Effector memory CD8-positive, alpha-beta T cell (primary cell): Measurements from ENCODE around the gene LGALS12.
"Not testable (repeated sequence)": the region's sequence is repeated elsewhere in the genome, so short reads cannot be mapped to it uniquely, and the experiment has no call there.

ENCODE experiments used
- ATAC-seq: fragments of 150-1000 bp; cut with Tn5 transposase; replicated peaks from 2 replicates; pipeline ENCODE4 v1.10.0; 2021; ENCODE audit warnings: mild to moderate bottlenecking, moderate library complexity
- DNase-seq, 3 experiments: peaks; one replicate each; pipeline ENCODE4 v3.0.0; 2021
- H3K27ac Mint-ChIP-seq, 2 donors: one replicate each; pipeline ENCODE4 v1.8.0; 2022; ENCODE audit warnings: mild to moderate bottlenecking in 2 of 2, mixed read lengths in 2 of 2, moderate library complexity in 2 of 2
- H3K27me3 Mint-ChIP-seq, 2 donors: one replicate each; pipeline ENCODE4 v1.8.0; 2022; ENCODE audit warnings: mixed read lengths in 2 of 2
- H3K36me3 Mint-ChIP-seq: one replicate; pipeline ENCODE4 v1.8.0; 2022; ENCODE audit warnings: mild to moderate bottlenecking, moderate library complexity, mixed read lengths; ENCODE audit not compliant: insufficient read depth
- H3K4me1 Mint-ChIP-seq, 2 donors: one replicate each; pipeline ENCODE4 v1.8.0; 2022; ENCODE audit warnings: low read depth in 2 of 2, mixed read lengths in 2 of 2
- H3K4me3 Mint-ChIP-seq, 2 donors: one replicate each; pipeline ENCODE4 v1.8.0; 2022; ENCODE audit warnings: mild to moderate bottlenecking in 2 of 2, mixed read lengths in 2 of 2, moderate library complexity in 2 of 2
- H3K9me3 Mint-ChIP-seq, 2 donors: one replicate each; pipeline ENCODE4 v1.8.0; 2022; ENCODE audit warnings: mixed read lengths in 2 of 2

The LGALS12 gene

DNA sequence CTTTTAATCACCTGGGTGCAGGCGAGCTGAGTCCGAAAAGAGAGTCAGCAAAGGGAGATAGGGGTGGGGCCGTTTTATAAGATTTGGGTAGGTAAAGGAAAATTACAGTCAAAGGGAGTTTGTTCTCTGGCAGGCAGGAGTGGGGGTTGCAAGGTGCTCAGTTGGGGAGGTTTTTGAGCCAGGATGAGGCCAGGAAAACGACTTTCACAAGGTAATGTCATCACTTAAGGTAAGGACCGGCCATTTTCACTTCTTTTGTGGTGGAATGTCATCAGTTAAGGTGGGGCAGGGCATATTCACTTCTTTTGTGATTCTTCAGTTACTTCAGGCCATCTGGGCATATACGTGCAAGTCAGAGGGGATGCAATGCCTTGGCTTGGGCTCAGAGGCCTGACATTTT is 23.5 kb downstream of the LGALS12 start:
- not testable (repeated sequence) for DNase-seq, H3K27me3 Mint-ChIP-seq, H3K9me3 Mint-ChIP-seq, ATAC-seq, H3K36me3 Mint-ChIP-seq
- peak overlapping the region; percentile 76 to 81 for H3K27ac Mint-ChIP-seq
- peak overlapping the region in 1 of 2 donors; percentile 44 for H3K4me3 Mint-ChIP-seq
- H3K4me1 Mint-ChIP-seq: peaks cover 42 to 44% of the 10 kb centered on the region in 2 donors

DNA sequence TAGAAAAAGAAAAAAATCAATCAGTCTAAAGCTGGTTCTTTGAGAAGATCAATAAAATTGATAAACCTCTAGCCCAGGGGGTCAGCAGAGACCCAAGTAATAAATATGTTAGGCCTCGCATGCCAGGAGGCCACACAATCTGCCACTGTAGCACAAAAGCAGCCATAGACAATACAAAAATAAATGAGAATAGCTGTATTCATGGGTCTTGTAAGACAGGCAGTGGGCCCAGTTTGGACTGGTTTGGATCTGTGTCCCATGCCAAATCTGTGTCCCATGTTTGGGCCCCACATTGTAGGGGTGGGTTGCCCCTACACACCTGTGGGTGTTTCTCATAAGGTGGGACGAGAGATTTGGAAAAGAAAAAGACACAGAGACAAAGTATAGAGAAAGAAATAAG is 24.1 kb downstream of the LGALS12 start:
- Mint-ChIP-seq H3K36me3 (no peaks in the 10 kb centered on the region), H3K9me3 (no peaks in the 10 kb centered on the region), H3K27ac (peak overlapping the region; percentile 52 to 76), H3K27me3 (no peaks in the 10 kb centered on the region), H3K4me1 (peaks cover 46 to 47% of the 10 kb centered on the region in 2 donors), H3K4me3 (peak overlapping the region; percentile 22 to 44)
- ATAC-seq (no peak), DNase-seq (no peak)

DNA sequence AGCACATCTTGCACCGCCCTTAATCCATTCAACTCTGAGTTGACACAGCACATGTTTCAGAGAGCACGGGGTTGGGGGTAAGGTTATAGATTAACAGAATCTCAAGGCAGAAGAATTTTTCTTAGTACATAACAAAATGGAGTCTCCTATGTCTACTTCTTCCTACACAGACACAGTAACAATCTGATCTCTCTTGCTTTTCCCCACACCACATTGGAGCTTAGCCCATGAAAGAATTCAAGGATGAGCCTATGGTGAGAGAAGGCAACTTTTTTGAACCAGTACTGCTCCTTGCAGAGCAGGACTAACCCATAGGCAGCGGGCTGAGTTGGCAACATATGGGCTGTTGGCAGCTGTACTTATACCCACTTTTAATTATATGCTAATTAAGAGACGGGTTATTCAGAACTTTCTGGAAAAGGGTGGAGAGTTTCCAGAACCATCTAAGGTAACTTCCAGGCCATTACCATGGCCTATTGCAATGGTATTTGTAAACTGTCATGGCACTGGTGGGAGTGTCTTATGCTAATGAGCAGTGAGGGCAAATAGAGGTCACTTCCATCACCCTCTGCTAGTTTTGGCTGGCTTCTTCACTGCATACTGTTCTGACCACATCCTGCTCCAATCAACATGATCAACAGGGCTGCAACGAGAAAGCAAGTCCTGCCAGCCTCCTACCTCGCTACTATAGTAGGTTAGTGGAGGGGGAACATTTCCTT is 25.3 kb downstream of the LGALS12 start:
- H3K27ac Mint-ChIP-seq: peak overlapping the region; percentile 98 to 99
- peak; percentile 90 for ATAC-seq
- DNase-seq: peak; percentile 70 to 71 (median 70)

DNA sequence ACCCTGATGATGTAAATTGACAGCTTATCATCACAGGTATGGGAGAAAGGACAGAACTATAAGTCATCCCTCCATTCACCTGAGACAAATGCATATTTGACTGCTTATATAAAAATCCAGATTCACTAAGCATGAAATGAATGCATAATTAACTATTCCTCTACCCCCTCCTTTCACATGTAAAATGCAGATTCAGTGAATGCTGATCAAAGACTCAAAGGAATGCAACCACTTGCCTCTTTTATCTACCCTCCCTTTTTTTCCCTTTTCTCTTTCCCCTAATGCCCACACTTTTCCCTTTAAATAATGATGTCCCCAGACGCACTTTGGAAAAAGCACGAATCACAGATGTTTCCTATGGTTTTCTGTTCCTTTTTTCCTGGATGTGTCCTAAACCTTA is 26.2 kb downstream of the LGALS12 start:
- DNase-seq: no peak
- peaks cover 20% of the 10 kb centered on the region for H3K36me3 Mint-ChIP-seq
- H3K9me3 Mint-ChIP-seq: no peaks in the 10 kb centered on the region
- H3K27ac Mint-ChIP-seq: peak overlapping the region; percentile 98 to 99
- H3K4me3 Mint-ChIP-seq: peak overlapping the region; percentile 51 to 66
- ATAC-seq: no peak
- H3K4me1 Mint-ChIP-seq: peaks cover 58 to 64% of the 10 kb centered on the region in 2 donors
- no peaks in the 10 kb centered on the region for H3K27me3 Mint-ChIP-seq

More for the DNA sequence above, 25.3 kb downstream of the LGALS12 start:
- Mint-ChIP-seq H3K4me3 (peak overlapping the region; percentile 51 to 66), H3K4me1 (peaks cover 57 to 59% of the 10 kb centered on the region in 2 donors), H3K36me3 (peaks cover 11% of the 10 kb centered on the region)
- H3K9me3 Mint-ChIP-seq, H3K27me3 Mint-ChIP-seq: not testable (repeated sequence)

DNA sequence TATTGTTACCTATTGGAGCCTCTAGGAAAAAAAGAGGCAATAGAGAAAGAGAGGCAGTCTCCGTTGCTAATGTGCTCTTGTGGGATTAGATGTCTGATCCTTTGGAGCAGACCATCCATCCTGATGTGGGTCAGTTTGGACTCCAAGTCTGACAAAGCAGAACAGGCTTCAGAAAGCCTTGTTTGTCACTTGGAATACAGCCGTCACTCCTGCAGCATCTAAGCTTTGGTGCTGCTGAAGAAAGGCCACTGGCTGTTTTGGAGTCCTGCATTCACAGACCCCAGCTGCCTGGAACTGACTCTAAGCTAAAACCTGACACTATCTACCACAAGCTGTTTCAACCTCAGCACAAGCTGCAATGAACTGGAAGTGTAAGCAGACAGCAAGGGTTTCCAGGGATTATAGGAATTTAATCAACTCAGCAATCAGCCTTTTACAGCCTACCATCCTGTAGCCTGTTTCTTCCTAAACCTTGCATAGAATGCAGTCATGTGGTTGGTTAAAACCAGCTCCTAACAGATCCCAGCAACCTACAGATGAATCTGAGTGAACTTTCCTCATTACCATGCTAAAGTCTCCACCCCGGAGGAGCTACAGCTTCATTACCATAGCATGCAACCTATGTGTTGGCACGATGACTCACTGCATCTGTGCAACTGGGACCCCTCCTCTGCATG is 27.1 kb downstream of the LGALS12 start:
- H3K27me3 Mint-ChIP-seq: no peaks in the 10 kb centered on the region
- peaks cover 66 to 68% of the 10 kb centered on the region in 2 donors for H3K4me1 Mint-ChIP-seq
- peak overlapping the region; percentile 71 to 95 for H3K4me3 Mint-ChIP-seq
- DNase-seq (no peak), ATAC-seq (no peak)
- H3K9me3 Mint-ChIP-seq: no peaks in the 10 kb centered on the region
- H3K36me3 Mint-ChIP-seq: peaks cover 28% of the 10 kb centered on the region
- peak overlapping the region; percentile 98 to 99 for H3K27ac Mint-ChIP-seq

DNA sequence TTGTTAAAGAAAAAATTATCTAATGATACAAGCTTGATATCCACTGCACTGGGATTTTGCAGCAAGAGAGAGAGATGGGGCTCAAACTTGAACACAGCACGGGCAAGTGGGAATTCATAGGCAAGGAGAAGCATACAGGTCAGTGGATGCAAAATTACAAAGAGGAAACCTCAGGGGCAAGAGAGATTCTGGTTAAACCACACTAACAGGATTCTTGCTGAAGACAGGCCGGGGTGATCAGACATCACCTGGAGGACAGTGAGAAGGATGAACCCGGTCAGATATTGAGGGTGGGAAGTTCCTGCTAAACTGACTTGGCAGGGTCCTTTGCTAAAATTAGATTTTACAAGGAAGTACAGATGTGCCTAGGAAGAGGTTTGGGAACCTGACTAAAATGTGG is 28.2 kb downstream of the LGALS12 start:
- H3K36me3 Mint-ChIP-seq: peaks cover 39% of the 10 kb centered on the region
- peak overlapping the region; percentile 98 to 99 for H3K27ac Mint-ChIP-seq
- peak overlapping the region; percentile 71 to 95 for H3K4me3 Mint-ChIP-seq
- no peaks in the 10 kb centered on the region for H3K27me3 Mint-ChIP-seq
- no peaks in the 10 kb centered on the region for H3K9me3 Mint-ChIP-seq
- peaks cover 74 to 76% of the 10 kb centered on the region in 2 donors for H3K4me1 Mint-ChIP-seq
- ATAC-seq: no peak
- DNase-seq: no peak

DNA sequence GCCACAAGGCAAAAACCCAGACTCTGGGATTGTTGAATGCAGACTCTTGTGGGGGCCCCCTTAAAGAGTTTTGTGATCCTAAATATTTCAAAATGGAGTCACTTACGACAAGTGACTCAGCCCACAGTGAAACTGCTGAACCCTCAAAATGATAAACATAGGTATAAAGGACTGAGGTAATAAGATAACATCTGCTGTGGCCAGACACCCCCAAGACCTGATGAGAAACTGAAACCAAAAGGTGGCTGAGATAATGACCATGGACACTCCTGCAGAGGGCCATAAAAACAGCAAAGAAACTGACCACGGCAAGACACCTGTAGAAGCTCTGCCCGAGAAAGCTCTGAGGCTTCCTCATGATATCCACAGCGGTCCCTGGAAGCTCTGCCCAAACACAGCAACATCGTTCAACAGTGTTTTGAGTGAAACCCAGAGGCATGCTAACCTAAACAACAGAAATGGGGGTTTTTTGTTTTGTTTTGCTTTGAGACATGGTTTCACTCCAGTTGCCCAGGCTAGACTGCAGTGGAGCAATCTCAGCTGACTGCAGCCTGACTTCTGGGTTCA is 29.1 kb downstream of the LGALS12 start:
- no peaks in the 10 kb centered on the region for H3K27me3 Mint-ChIP-seq
- DNase-seq (peak; percentile 33 to 48 (median 38)), ATAC-seq (peak; percentile 47)
- H3K4me1 Mint-ChIP-seq: peaks cover 76 to 77% of the 10 kb centered on the region in 2 donors
- H3K9me3 Mint-ChIP-seq: no peaks in the 10 kb centered on the region
- peak overlapping the region; percentile 94 to 95 for H3K4me3 Mint-ChIP-seq
- peaks cover 48% of the 10 kb centered on the region for H3K36me3 Mint-ChIP-seq
- peak overlapping the region; percentile 98 to 99 for H3K27ac Mint-ChIP-seq

DNA sequence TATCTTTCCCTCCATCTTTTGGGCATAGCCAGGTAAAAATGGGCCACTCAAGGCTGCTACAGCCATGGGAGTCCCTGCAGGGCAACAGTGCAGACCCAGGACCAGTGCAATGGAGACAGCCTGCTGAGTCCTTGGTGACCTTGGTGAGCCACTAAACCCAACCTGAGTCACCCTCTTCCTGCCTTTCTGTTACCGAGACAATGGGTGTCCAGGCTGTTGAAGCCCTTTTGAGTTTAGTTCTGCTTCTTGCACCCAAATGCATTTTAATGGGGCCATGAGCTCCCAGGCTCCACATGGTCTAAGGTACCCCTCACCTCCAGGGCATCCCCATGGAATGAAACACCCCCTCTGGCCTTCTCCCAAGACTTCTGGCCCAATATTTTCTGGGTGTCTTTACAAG is 29.9 kb downstream of the LGALS12 start:
- H3K27me3 Mint-ChIP-seq: no peaks in the 10 kb centered on the region
- DNase-seq (peak in 2 of 3 experiments; percentile 33 to 37), ATAC-seq (peak; percentile 31)
- H3K4me1 Mint-ChIP-seq: peaks cover 79 to 81% of the 10 kb centered on the region in 2 donors
- H3K36me3 Mint-ChIP-seq: peaks cover 55% of the 10 kb centered on the region
- peak overlapping the region; percentile 98 to 99 for H3K27ac Mint-ChIP-seq
- H3K9me3 Mint-ChIP-seq: no peaks in the 10 kb centered on the region
- H3K4me3 Mint-ChIP-seq: peak overlapping the region; percentile 94 to 95

DNA sequence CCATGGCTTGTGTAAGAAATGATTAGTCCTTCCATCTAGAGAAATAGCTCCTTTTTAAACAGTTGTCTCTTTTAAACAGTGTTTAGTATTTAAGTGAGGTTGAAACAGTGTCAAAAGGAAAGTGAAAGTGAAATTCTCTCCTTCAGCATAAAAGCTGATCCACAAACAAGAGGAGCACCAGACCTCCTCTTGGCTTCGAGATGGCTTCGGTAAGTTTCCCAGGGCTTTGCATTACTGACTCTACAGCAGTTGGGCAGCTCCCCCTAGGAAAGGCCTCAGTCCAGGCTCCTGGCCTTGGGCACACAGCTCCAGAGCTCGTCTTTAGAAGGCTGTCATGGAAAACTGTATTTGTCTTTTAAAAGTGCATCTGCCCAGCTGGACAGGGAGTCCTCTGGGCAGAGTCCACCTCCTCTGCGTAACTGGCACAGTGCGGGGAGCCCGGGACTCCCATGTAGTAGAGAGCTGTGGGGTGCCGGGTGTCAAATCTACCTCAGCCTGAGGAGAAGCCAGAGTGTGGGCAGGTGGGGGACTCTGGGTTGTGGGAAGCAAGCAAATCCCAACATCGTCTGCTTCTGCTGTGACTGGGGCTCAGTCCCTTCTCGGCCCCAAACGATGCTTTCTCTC is 30.9 kb downstream of the LGALS12 start, which contains the start of gene PLAAT4:
TSS of gene PLAAT4 (plus strand) at position 140 of the 624 bp plus-strand sequence. CDS start at position 201, 61 bp downstream.
- H3K36me3 Mint-ChIP-seq: peaks cover 63% of the 10 kb centered on the region
- DNase-seq (peak in 2 of 3 experiments; percentile 30 to 56), ATAC-seq (peak; percentile 44)
- H3K27ac Mint-ChIP-seq: peak within 1 kb of the TSS; percentile 98 to 99
- H3K9me3 Mint-ChIP-seq: no peaks in the 10 kb centered on the region
- H3K4me1 Mint-ChIP-seq: peaks cover 78% of the 10 kb centered on the region in 2 donors
- peak within 1 kb of the TSS; percentile 94 to 95 for H3K4me3 Mint-ChIP-seq
- H3K27me3 Mint-ChIP-seq: no peaks in the 10 kb centered on the region

DNA sequence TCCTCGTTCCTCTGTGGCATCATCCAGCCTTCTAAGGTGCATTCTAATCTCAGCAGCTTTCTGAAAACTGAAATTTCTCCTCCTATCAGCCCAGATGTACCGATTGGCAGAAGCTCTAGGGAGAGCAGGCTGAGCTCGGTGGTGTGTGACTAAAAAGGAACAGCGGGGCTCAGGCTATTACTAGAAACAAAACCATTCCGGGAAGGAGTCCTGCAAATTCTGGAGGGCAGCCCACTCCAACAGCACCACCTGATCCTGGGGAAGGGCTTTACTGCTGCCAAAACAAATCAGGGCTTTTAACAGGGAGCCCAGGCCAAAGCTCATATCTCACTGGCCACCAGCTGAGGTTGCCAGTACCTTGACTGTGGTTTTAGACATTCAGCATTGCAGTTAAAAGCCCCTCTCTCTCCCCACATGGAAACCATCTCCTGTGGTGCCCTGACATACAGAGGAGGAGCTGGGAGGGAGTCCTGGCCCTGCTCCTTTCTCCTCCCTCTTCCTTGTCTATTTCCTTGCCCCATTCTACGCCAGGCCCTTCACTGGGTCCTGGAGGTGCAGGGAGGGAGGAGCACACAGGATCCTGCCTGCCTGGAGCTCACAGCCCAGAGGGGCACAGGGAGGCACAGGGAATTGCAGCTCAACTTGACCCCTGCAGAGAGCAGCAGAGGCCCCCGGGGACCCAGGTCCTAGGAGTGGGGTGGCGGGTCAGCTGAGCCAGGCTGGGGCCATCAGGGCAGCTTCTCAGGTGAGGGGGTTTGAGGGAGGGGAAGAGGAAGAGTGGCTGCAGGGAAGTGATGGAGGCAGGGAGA is 31.6 kb downstream of the LGALS12 start:
- Mint-ChIP-seq H3K9me3 (no peaks in the 10 kb centered on the region), H3K4me1 (peaks cover 76 to 77% of the 10 kb centered on the region in 2 donors), H3K36me3 (peaks cover 63% of the 10 kb centered on the region), H3K27ac (peak overlapping the region; percentile 98 to 99), H3K27me3 (no peaks in the 10 kb centered on the region), H3K4me3 (peak overlapping the region; percentile 94 to 95)
- DNase-seq: no peak
- peak; percentile 11 for ATAC-seq

DNA sequence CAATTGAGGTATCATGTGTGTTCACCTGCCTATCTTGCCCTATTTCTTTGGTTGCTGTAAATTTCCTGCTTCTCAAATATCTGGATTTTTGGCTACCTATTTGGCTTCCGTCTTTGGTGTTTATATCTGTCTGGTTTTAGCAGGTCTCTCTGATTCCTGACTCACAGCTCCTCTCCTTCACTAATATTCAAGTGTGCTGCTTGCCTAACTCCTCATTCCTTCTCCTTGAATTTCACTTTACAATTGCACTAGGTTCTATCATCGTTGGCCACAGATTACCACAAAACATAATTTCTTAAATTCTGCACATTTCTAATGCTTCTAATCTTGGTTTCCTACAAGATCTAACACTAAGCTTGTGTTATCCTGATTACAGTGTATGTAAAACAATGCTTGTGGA is 36.6 kb downstream of the LGALS12 start:
- not testable (repeated sequence) for DNase-seq, H3K27me3 Mint-ChIP-seq, ATAC-seq, H3K9me3 Mint-ChIP-seq
- H3K4me3 Mint-ChIP-seq: peak overlapping the region in 1 of 2 donors; percentile 32
- H3K36me3 Mint-ChIP-seq: peaks cover 60% of the 10 kb centered on the region
- H3K4me1 Mint-ChIP-seq: peaks cover 50 to 61% of the 10 kb centered on the region in 2 donors
- peak overlapping the region; percentile 77 to 85 for H3K27ac Mint-ChIP-seq

DNA sequence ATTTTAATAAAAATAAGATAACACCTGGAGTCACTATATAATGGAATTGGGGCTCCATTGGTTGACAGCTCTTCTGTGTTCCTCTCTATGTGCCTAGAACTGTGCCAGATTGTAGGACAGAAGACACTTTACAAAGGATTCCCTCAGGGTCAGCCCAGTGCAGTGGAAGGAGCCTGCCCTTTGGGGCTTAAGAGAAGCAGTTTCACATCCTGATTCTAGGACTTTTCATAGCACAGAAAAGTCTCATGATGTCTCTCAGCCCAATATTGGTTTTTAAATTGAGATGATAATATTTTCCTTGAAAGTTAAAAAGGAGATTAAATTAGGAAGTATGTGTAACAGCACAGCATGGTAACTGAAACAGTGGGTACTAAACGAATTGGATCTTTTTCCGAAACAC is 37.8 kb downstream of the LGALS12 start:
- DNase-seq: no peak
- ATAC-seq: no peak
- H3K9me3 Mint-ChIP-seq: no peaks in the 10 kb centered on the region
- H3K4me3 Mint-ChIP-seq: no peak overlapping the region
- peaks cover 42 to 54% of the 10 kb centered on the region in 2 donors for H3K4me1 Mint-ChIP-seq
- H3K27me3 Mint-ChIP-seq: no peaks in the 10 kb centered on the region
- peaks cover 59% of the 10 kb centered on the region for H3K36me3 Mint-ChIP-seq
- H3K27ac Mint-ChIP-seq: peak overlapping the region in 1 of 2 donors; percentile 85
